ENCODE results near the gene LRRN1. TPM values are rescaled to one million over a fixed set of nuclear protein-coding genes. Genes with fewer than 3 reads are reported as not detected.
"Not testable (repeated sequence)": the region's sequence is repeated elsewhere in the genome, so short reads cannot be mapped to it uniquely, and the experiment has no call there.

The LRRN1 gene
- total RNA-seq, 3 donors from 2014 or later, result 0.32 to 18.9 (median 4.3) TPM

DNA sequence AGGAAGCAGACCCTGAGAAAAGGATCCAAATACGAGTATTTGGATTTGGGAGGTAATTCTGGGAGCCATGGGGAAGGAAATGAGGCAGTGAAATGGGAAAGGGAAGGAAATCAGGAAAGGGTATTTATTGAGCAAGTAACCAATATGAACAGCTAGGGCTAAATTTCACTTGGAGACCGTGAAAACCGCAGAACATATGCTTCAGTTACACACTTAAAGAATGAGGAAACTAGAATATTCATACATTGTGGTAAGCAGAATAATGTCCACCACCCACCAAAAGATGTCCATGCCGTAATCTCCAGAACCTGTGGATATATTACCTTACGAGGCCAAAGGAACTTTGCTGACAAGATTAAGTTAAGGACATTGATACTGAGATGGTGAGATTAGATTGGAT, 63.3 kb downstream of the LRRN1 start:
- DNase-seq (ENCODE audit: low spot score in 2 of 2), result no peak
- H3K27me3 ChIP-seq, result no peaks in the 10 kb centered on the region
- no peaks in the 10 kb centered on the region for H3K4me1 ChIP-seq
- H3K9me3 ChIP-seq, result no peaks in the 10 kb centered on the region
- intact Hi-C loops (cut with DNase I; ENCODE audit: low total_unique reads), result loop anchor here (5.0 kb wide), 1 partner anchor 225 kb away; no protein-coding TSS in a partner anchor
- H3K4me3 ChIP-seq, result no peak overlapping the region
- H3K36me3 ChIP-seq, result no peaks in the 10 kb centered on the region
- no peak overlapping the region for H3K27ac ChIP-seq
- TF ChIP-seq POLR2A (IDR thresholded peaks at IDR 0.05) (no peak), CTCF (IDR thresholded peaks at IDR 0.05) (no peak), POLR2AphosphoS5 (IDR thresholded peaks at IDR 0.05) (no peak)

- H3K4me1 ChIP-seq, result no peaks in the 10 kb centered on the region
- H3K27me3 ChIP-seq, result no peaks in the 10 kb centered on the region
- H3K36me3 ChIP-seq, result no peaks in the 10 kb centered on the region
- no peaks in the 10 kb centered on the region for H3K9me3 ChIP-seq
- TF ChIP-seq POLR2AphosphoS5 (IDR thresholded peaks at IDR 0.05) (no peak), POLR2A (IDR thresholded peaks at IDR 0.05) (no peak), CTCF (IDR thresholded peaks at IDR 0.05) (no peak)
- no peak overlapping the region for H3K27ac ChIP-seq
- no peak overlapping the region for H3K4me3 ChIP-seq
- no peak for DNase-seq (ENCODE audit: low spot score in 2 of 2)
- intact Hi-C loops (cut with DNase I; ENCODE audit: low total_unique reads), result no loop called here
Measured at GRCh38 chr3:3875491-3875890, 76.3 kb downstream of the LRRN1 start.

DNA sequence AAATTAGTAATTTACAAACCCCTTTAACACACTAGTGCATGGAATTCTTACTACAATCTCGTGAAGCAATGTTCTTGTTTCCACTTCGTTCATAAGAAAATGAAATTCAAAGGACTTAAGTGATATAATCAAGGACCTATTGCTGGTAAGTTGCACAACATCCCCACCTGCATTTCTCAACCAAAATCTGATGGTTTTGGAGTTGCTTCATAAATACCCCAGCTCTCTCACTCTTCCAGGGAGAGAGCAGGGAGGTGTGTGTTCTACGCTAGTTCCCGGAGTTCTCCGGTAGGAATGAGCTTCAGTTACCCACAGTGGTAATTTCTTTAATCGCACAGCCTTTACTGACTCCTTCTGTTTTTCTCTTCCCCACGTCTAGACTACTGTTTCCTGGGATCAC, 81.8 kb downstream of the LRRN1 start:
- TF ChIP-seq CTCF (IDR thresholded peaks at IDR 0.05) (no peak), POLR2A (IDR thresholded peaks at IDR 0.05) (no peak), POLR2AphosphoS5 (IDR thresholded peaks at IDR 0.05) (no peak)
- no peaks in the 10 kb centered on the region for H3K36me3 ChIP-seq
- H3K4me3 ChIP-seq, result no peak overlapping the region
- no peak for DNase-seq (ENCODE audit: low spot score in 2 of 2)
- intact Hi-C loops (cut with DNase I; ENCODE audit: low total_unique reads), result no loop called here
- H3K4me1 ChIP-seq, result no peaks in the 10 kb centered on the region
- no peaks in the 10 kb centered on the region for H3K27me3 ChIP-seq
- H3K9me3 ChIP-seq, result peaks cover 0 to 2% of the 10 kb centered on the region in 2 donors
- H3K27ac ChIP-seq, result no peak overlapping the region

DNA sequence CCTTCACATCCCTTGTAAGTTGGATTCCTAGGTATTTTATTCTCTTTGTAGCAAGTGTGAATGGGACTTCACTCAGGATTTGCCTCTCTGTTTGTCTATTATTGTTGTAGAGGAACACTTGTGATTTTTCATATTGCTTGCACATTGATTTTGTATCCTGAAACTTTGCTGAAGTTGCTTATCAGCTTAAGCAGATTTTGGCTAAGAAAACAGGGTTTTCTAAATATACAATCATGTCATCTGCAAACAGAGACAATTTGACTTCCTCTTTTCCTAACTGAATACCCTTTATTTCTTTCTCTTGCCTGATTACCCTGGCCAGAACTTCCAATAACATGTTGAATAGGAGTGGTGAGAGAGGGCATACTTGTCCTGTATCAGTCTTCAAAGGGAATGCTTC, 88.1 kb downstream of the LRRN1 start:
- H3K27ac ChIP-seq; H3K36me3 ChIP-seq; H3K4me3 ChIP-seq; DNase-seq (ENCODE audit: low spot score in 2 of 2); intact Hi-C loops (cut with DNase I; ENCODE audit: low total_unique reads); H3K27me3 ChIP-seq; H3K4me1 ChIP-seq: not testable (repeated sequence)
- peaks cover 16 to 21% of the 10 kb centered on the region in 2 donors for H3K9me3 ChIP-seq

- DNase-seq (ENCODE audit: low spot score in 2 of 2), result no peak
- H3K4me1 ChIP-seq, result no peaks in the 10 kb centered on the region
- peaks cover 9 to 12% of the 10 kb centered on the region in 2 donors for H3K9me3 ChIP-seq
- no peaks in the 10 kb centered on the region for H3K36me3 ChIP-seq
- TF ChIP-seq POLR2A (IDR thresholded peaks at IDR 0.05) (no peak), POLR2AphosphoS5 (IDR thresholded peaks at IDR 0.05) (no peak), CTCF (IDR thresholded peaks at IDR 0.05) (no peak)
- H3K27ac ChIP-seq, result no peak overlapping the region
- no peak overlapping the region for H3K4me3 ChIP-seq
- intact Hi-C loops (cut with DNase I; ENCODE audit: low total_unique reads), result no loop called here
- no peaks in the 10 kb centered on the region for H3K27me3 ChIP-seq
Measured at GRCh38 chr3:3893590-3893989, 94.4 kb downstream of the LRRN1 start.
